ENCODE data around the gene RBM10. TPM values are rescaled to one million over a fixed set of nuclear protein-coding genes. Genes with fewer than 3 reads are reported as not detected.

Gene RBM10
- total RNA-seq, 2 donors from 2014 or later, result 48.3 to 50.6 TPM

DNA sequence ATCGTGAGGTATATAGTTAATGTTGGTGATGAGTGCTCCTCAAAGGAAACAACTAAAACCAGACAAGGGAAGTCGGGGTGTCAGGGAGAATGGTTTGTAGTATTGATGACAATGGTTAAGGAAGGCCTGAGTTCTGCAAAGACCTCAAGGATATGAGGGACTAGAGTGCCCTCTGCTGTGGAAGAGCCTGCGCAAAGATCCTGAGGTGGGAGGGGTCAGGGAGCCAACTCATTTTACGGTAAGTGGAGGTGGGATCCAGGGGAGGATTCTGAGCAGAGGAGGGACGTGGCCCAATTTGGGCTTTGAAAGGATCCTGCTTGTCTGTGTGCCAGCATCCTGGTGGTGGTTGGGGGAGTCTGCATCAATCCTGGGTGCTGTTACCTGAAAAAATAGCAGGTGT, 59.9 kb downstream of the RBM10 start:
- WGBS, 2 experiments (ENCODE audit: insufficient coverage in 1 of 2, insufficient read length in 1 of 2), result 82 to 83% methylated on average over 2 to 5 of the region's 5 CpGs
- peaks cover 98% of the 10 kb centered on the region for H3K36me3 Mint-ChIP-seq (ENCODE audit: low read depth)
- H3K36me3 ChIP-seq (ENCODE audit: control insufficient read depth, insufficient read depth, low read length), result peaks cover 88% of the 10 kb centered on the region

DNA sequence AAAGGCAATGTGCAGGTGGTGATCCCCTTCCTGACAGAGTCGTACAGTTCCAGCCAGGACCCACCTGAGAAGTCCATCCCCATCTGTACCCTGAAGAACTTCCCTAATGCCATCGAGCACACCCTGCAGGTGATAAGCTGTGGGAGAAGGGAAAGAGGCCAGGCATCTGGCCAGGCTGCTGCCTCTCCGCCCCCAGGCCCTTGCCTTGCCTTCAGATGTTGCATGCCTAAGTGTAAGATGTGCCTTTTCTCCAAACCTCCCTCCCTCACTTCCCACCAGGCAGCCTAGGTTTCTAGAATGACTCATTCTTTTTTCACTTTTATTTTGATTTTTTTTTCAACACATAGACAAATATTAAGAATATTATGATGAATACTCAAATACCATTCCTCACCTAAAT, 61.3 kb downstream of the RBM10 start:
- Histone ChIP-seq H3K4me3 (ENCODE audit: low read length) (no peak overlapping the region), H3K36me3 (ENCODE audit: control insufficient read depth, insufficient read depth, low read length) (peaks cover 87% of the 10 kb centered on the region), H3K9me3 (ENCODE audit: control insufficient read depth, low read length) (no peaks in the 10 kb centered on the region), H3K27ac (ENCODE audit: low read depth, low read length) (no peak overlapping the region), H3K27me3 (ENCODE audit: control insufficient read depth, insufficient read depth, low read length, poor library complexity, severe bottlenecking) (no peaks in the 10 kb centered on the region), H3K4me1 (ENCODE audit: control insufficient read depth, insufficient read depth, low read length) (no peaks in the 10 kb centered on the region), H3K9ac (ENCODE audit: extremely low read depth, low read length, poor library complexity, severe bottlenecking) (no peak overlapping the region)
- Mint-ChIP-seq H3K27me3 (ENCODE audit: insufficient read depth) (no peaks in the 10 kb centered on the region), H3K9me3 (no peaks in the 10 kb centered on the region), H3K36me3 (ENCODE audit: low read depth) (peaks cover 98% of the 10 kb centered on the region), H3K27ac (peak overlapping the region; percentile 26), H3K4me1 (peaks cover 6% of the 10 kb centered on the region), H3K4me3 (no peak overlapping the region)
- TF ChIP-seq, protein P1, sequence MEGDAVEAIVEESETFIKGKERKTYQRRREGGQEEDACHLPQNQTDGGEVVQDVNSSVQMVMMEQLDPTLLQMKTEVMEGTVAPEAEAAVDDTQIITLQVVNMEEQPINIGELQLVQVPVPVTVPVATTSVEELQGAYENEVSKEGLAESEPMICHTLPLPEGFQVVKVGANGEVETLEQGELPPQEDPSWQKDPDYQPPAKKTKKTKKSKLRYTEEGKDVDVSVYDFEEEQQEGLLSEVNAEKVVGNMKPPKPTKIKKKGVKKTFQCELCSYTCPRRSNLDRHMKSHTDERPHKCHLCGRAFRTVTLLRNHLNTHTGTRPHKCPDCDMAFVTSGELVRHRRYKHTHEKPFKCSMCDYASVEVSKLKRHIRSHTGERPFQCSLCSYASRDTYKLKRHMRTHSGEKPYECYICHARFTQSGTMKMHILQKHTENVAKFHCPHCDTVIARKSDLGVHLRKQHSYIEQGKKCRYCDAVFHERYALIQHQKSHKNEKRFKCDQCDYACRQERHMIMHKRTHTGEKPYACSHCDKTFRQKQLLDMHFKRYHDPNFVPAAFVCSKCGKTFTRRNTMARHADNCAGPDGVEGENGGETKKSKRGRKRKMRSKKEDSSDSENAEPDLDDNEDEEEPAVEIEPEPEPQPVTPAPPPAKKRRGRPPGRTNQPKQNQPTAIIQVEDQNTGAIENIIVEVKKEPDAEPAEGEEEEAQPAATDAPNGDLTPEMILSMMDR (conservative IDR thresholded peaks at IDR 0.05), result no peak
- 96% methylated on average over 3 of the region's 3 CpGs; no CpG with 5 or more reads in 1 of the 2 experiments for WGBS, 2 experiments (ENCODE audit: insufficient coverage in 1 of 2, insufficient read length in 1 of 2)
- no peak for DNase-seq

More for the DNA sequence above, 59.9 kb downstream of the RBM10 start:
- Mint-ChIP-seq H3K4me3 (no peak overlapping the region), H3K9me3 (no peaks in the 10 kb centered on the region), H3K27ac (peak overlapping the region; percentile 83), H3K4me1 (peaks cover 9% of the 10 kb centered on the region), H3K27me3 (ENCODE audit: insufficient read depth) (no peaks in the 10 kb centered on the region)
- H3K27me3 ChIP-seq (ENCODE audit: control insufficient read depth, insufficient read depth, low read length, poor library complexity, severe bottlenecking), result no peaks in the 10 kb centered on the region
- H3K9me3 ChIP-seq (ENCODE audit: control insufficient read depth, low read length), result no peaks in the 10 kb centered on the region
- TF ChIP-seq, protein P1 (conservative IDR thresholded peaks at IDR 0.05), result peak; percentile 46
- no peaks in the 10 kb centered on the region for H3K4me1 ChIP-seq (ENCODE audit: control insufficient read depth, insufficient read depth, low read length)
- no peak for DNase-seq
- H3K4me3 ChIP-seq (ENCODE audit: low read length), result no peak overlapping the region
- H3K9ac ChIP-seq (ENCODE audit: extremely low read depth, low read length, poor library complexity, severe bottlenecking), result no peak overlapping the region
- no peak overlapping the region for H3K27ac ChIP-seq (ENCODE audit: low read depth, low read length)

DNA sequence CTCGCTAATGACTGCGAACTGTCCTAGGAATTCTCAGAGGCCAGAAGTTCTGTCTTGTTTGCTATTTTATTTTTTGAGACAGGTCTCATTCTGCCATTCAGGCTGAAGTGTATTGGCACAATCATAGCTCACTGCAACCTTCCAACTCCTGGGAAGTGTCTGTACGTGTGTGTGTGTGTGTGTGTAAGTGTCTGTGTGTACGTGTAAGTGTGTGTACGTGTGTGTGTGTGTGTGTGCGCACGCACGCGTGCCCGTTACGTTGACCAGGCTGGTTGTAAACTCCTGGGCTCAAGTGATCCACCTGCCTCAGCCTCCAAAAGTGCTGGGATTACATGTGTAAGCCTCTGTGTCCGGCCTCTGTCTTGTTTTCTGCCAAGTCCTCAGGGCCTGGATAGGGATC, 63.1 kb downstream of the RBM10 start:
- no peak overlapping the region for H3K27ac Mint-ChIP-seq
- peaks cover 98% of the 10 kb centered on the region for H3K36me3 Mint-ChIP-seq (ENCODE audit: low read depth)
- no peaks in the 10 kb centered on the region for H3K27me3 ChIP-seq (ENCODE audit: control insufficient read depth, insufficient read depth, low read length, poor library complexity, severe bottlenecking)
- H3K36me3 ChIP-seq (ENCODE audit: control insufficient read depth, insufficient read depth, low read length), result peaks cover 88% of the 10 kb centered on the region
- H3K9ac ChIP-seq (ENCODE audit: extremely low read depth, low read length, poor library complexity, severe bottlenecking), result no peak overlapping the region
- H3K9me3 ChIP-seq (ENCODE audit: control insufficient read depth, low read length), result no peaks in the 10 kb centered on the region
- no peak for DNase-seq
- no peaks in the 10 kb centered on the region for H3K27me3 Mint-ChIP-seq (ENCODE audit: insufficient read depth)
- H3K4me1 ChIP-seq (ENCODE audit: control insufficient read depth, insufficient read depth, low read length), result no peaks in the 10 kb centered on the region
- H3K9me3 Mint-ChIP-seq, result no peaks in the 10 kb centered on the region
- no peak overlapping the region for H3K4me3 ChIP-seq (ENCODE audit: low read length)
- H3K4me3 Mint-ChIP-seq, result no peak overlapping the region
- WGBS, 2 experiments (ENCODE audit: insufficient coverage in 1 of 2, insufficient read length in 1 of 2), result 91% methylated on average over 12 of the region's 12 CpGs; no CpG with 5 or more reads in 1 of the 2 experiments
- H3K27ac ChIP-seq (ENCODE audit: low read depth, low read length), result no peak overlapping the region
- TF ChIP-seq, protein P1 (conservative IDR thresholded peaks at IDR 0.05), result no peak
- H3K4me1 Mint-ChIP-seq, result no peaks in the 10 kb centered on the region
